Activated naive CD4-positive, alpha-beta T cell treated with anti-CD3 and anti-CD28 coated beads, Interleukin-2, amount 50 U/mL, for 72 hours (primary cell): ENCODE data around the gene CRIP1. TPM values are rescaled to one million over a fixed set of nuclear protein-coding genes. Genes with fewer than 3 reads are reported as not detected.

Experiments
- total RNA-seq, 2 donors: library from RNA; stranded (reverse); gene quantifications; one replicate each; pipeline ENCODE4 v1.2.3, GENCODE V29; 2022

Gene CRIP1
- total RNA-seq, 2 donors from 2014 or later = 200 to 214 TPM

Other genes with a start within 250 kb of the CRIP1 start
- 10 to 100 TPM; 15.9 to 22.8 TPM for gene BTBD6, start 238.4 kb upstream of the CRIP1 start, total RNA-seq
- gene BRF1, start 185.9 kb upstream of the CRIP1 start, total RNA-seq = 10 to 100 TPM; 38.2 to 41.7 TPM
- 10 to 100 TPM; 35.2 to 36.9 TPM for gene PACS2, start 172.1 kb upstream of the CRIP1 start, total RNA-seq
- 1 to 10 TPM; 2.0 to 4.6 TPM for gene TEX22, start 88.3 kb upstream of the CRIP1 start, total RNA-seq
- gene MTA1, start 67.1 kb upstream of the CRIP1 start, total RNA-seq = 100 to 1,000 TPM; 121 to 137 TPM
- gene CRIP2, start 12.1 kb upstream of the CRIP1 start, total RNA-seq = under 1 TPM; 0.27 to 0.34 TPM
- 10 to 100 TPM; 32.6 to 34.1 TPM for gene TEDC1, start 4.4 kb downstream of the CRIP1 start, total RNA-seq
- 10 to 100 TPM in 1 of 2 donors, 1 to 10 TPM in 1; 2.2 to 10.2 TPM for gene TMEM121, start 39.7 kb downstream of the CRIP1 start, total RNA-seq